ENCODE measurements around the gene SVIL. TPM values are rescaled to one million over a fixed set of nuclear protein-coding genes. Genes with fewer than 3 reads are reported as not detected.

Gene SVIL
- total and polyA plus RNA-seq, 2 of the 13 experiments (the other 11 are each of a cell fraction or from before 2014, with no cell fraction given): 3.9 to 12.1 TPM

GRCh38 chr10:29541422-29542210, 93.2 kb downstream of the SVIL start:
- H2AFZ ChIP-seq (ENCODE audit: low read length): no peak overlapping the region
- H4K20me1 ChIP-seq (ENCODE audit: insufficient read depth, low read length): no peaks in the 10 kb centered on the region
- CTCF ChIA-PET (ENCODE audit: low intra/inter-chr PET ratio, low total read pairs): no interaction called here
- in situ Hi-C loops (cut with HindIII; ENCODE audit: extremely low pct_ligation_motif_present, low pct_unique_long_range_greater_than_20kb): no loop called here
- TF ChIP-seq ZNF326 (CRISPR knock-in tag; IDR thresholded peaks at IDR 0.05; ENCODE audit: borderline replicate concordance) (no peak), KDM2A (CRISPR knock-in tag; IDR thresholded peaks at IDR 0.05; ENCODE audit: borderline replicate concordance, low read depth) (no peak), ZNF720 (CRISPR knock-in tag; IDR thresholded peaks at IDR 0.05) (no peak), ZNF790 (CRISPR knock-in tag; IDR thresholded peaks at IDR 0.05; ENCODE audit: borderline replicate concordance) (no peak), CBFB (CRISPR knock-in tag; IDR thresholded peaks at IDR 0.05) (no peak), HOXA9 (CRISPR knock-in tag; IDR thresholded peaks at IDR 0.05; ENCODE audit: borderline replicate concordance) (no peak), BCL3 (CRISPR knock-in tag; IDR thresholded peaks at IDR 0.05) (no peak), JDP2 (CRISPR knock-in tag; IDR thresholded peaks at IDR 0.05; ENCODE audit: borderline replicate concordance) (no peak), SNAPC2 (CRISPR knock-in tag; IDR thresholded peaks at IDR 0.05) (no peak)
- H3K9ac ChIP-seq (ENCODE audit: insufficient read depth, low read depth, low read length): no peak overlapping the region
- no TSS peak for BruUV-seq (replicated peaks)
- no peak overlapping the region for H3K27ac ChIP-seq (ENCODE audit: extremely low read length, insufficient read depth, low read length)
- POLR2A ChIA-PET: no interaction called here
- WGBS (ENCODE audit: low lambda C conversion rate): 96% methylated on average over 15 of the region's 15 CpGs
- no peaks in the 10 kb centered on the region for H3K36me3 ChIP-seq (replicated peaks in 1 of 2; ENCODE audit: control insufficient read depth in 1 of 2, insufficient read depth in 2 of 2, low read length in 2 of 2)
- H3K4me2 ChIP-seq (ENCODE audit: low read depth, low read length): no peak overlapping the region
- FAIRE-seq (no peak), ATAC-seq (no peak), DNase-seq (ENCODE audit: low spot score) (no peak)
- H3K79me2 ChIP-seq (ENCODE audit: insufficient read depth, low read length): no peaks in the 10 kb centered on the region
- intact Hi-C loops (cut with micrococcal nuclease; ENCODE audit: unreplicated experiment): no loop called here
- no peaks in the 10 kb centered on the region for H3K9me3 ChIP-seq (ENCODE audit: low read length)
- H3K4me1 ChIP-seq (ENCODE audit: insufficient read depth, low read length): peaks cover 2% of the 10 kb centered on the region
- H3K4me3 ChIP-seq (replicated peaks in 1 of 3; ENCODE audit: insufficient read depth in 1 of 3, low read depth in 2 of 3, low read length in 3 of 3): no peak overlapping the region
- no peaks in the 10 kb centered on the region for H3K27me3 ChIP-seq (ENCODE audit: control insufficient read depth in 1 of 2, insufficient read depth in 2 of 2, low read length in 2 of 2)
